Measurements from ENCODE around the gene IER3IP1.
"Not testable (repeated sequence)": the region's sequence is repeated elsewhere in the genome, so short reads cannot be mapped to it uniquely, and the experiment has no call there.

IER3IP1 gene

GRCh38 chr18:47175898-47176575, at the start of gene IER3IP1:
Gene IER3IP1 (minus strand): TSS chr18:47176364. CDS start chr18:47176277, 87 bp downstream.
- no peak for TF ChIP-seq CTCF (IDR thresholded peaks at IDR 0.05; ENCODE audit: low read depth, low read length)
- in situ Hi-C loops (cut with HindIII; ENCODE audit: low sequenced_read_pairs) = no loop called here
- H3K4me3 ChIP-seq (ENCODE audit: low read depth, low read length) = peak within 1 kb of the TSS; percentile 87
- DNase-seq (ENCODE audit: low read depth, low spot score) = peak; percentile 95

GRCh38 chr18:47215554-47216138, 39.5 kb upstream of the IER3IP1 start:
- H3K4me3 ChIP-seq (ENCODE audit: low read depth, low read length) = no peak overlapping the region
- TF ChIP-seq CTCF (IDR thresholded peaks at IDR 0.05; ENCODE audit: low read depth, low read length) = peak; percentile 63
- in situ Hi-C loops (cut with HindIII; ENCODE audit: low sequenced_read_pairs) = no loop called here
- DNase-seq (ENCODE audit: low read depth, low spot score) = peak; percentile 52

GRCh38 chr18:47209171-47209570, 33.0 kb upstream of the IER3IP1 start:
- H3K4me3 ChIP-seq (ENCODE audit: low read depth, low read length) = no peak overlapping the region
- no peak for DNase-seq (ENCODE audit: low read depth, low spot score)
- TF ChIP-seq CTCF (IDR thresholded peaks at IDR 0.05; ENCODE audit: low read depth, low read length) = no peak
- in situ Hi-C loops (cut with HindIII; ENCODE audit: low sequenced_read_pairs) = no loop called here

GRCh38 chr18:47206945-47207637, 30.9 kb upstream of the IER3IP1 start:
- DNase-seq (ENCODE audit: low read depth, low spot score) = peak; percentile 0
- H3K4me3 ChIP-seq (ENCODE audit: low read depth, low read length) = no peak overlapping the region
- in situ Hi-C loops (cut with HindIII; ENCODE audit: low sequenced_read_pairs) = no loop called here
- TF ChIP-seq CTCF (IDR thresholded peaks at IDR 0.05; ENCODE audit: low read depth, low read length) = no peak

DNA sequence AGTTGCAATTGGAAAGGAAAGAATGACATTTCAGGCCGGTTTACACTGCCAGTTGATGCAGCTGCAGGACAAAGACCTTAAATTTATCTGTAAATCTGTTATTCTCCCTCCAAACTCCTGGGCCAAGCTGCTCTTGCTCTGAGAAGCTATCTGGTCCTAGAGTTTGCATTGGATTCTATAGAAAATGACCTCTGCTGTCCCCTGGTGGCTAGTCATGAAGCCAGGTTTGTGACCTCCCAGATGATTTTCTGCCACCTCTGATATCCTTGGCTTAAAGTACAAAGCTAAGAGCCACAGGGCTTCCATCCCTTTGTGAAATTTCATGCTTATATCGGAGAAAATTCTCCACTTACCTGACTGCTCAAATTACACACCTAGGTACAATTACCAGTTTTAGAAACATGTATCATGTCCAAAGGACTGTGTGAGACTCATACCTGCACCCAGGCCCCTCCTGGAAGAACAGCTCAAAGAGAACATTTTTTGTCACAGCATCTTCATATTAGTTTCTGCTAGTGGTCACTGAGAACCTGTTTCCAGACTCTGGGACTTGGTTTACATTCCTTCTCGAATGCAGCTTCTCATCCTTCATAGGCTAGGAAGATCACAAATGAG, 28.9 kb upstream of the IER3IP1 start:
- peak; percentile 87 for TF ChIP-seq CTCF (IDR thresholded peaks at IDR 0.05; ENCODE audit: low read depth, low read length)
- in situ Hi-C loops (cut with HindIII; ENCODE audit: low sequenced_read_pairs) = no loop called here

DNA sequence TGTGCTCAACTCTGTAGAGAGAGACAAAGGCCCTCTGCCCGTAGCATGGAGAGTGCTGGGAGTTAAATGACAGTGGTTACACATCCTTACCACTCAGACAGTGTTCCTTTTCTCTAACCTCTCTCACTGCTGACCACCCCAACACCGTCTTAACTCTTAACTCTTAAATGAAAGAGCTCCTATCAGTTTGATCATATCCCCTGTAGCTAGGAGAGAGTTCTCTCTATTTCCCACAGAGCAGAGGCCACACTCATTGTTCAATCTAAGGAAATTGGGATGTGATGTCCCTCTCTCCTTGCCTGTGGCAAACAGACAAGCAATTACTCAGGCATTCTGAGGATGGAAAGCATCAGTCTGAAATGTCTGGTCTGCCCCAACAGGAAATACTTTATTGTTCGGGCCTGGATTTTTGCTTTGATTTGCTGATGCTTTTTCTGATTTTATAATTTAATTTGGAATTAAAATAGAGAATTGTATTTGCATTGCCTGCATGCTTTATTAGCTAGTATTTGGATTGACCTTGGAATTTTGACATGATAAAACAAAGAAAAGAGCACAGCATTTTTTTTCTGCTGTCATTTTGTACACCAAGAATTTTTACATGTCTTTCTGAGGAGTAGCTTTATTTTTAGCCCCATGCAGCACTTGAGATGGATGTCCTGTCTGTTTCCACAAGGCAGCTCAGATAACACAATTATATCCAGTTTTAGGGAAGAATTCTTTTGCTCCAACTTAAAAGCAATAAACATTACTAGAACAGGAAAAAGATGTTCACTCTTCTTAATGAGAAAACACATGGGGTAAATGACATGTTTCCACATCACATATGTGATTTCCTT, 27.7 kb upstream of the IER3IP1 start:
- in situ Hi-C loops (cut with HindIII; ENCODE audit: low sequenced_read_pairs) = no loop called here
- no peak for DNase-seq (ENCODE audit: low read depth, low spot score)
- TF ChIP-seq CTCF (IDR thresholded peaks at IDR 0.05; ENCODE audit: low read depth, low read length) = no peak
- H3K4me3 ChIP-seq (ENCODE audit: low read depth, low read length) = no peak overlapping the region

More for the DNA sequence above, 28.9 kb upstream of the IER3IP1 start:
- H3K4me3 ChIP-seq (ENCODE audit: low read depth, low read length) = no peak overlapping the region
- peak; percentile 30 for DNase-seq (ENCODE audit: low read depth, low spot score)

- H3K4me3 ChIP-seq (ENCODE audit: low read depth, low read length); DNase-seq (ENCODE audit: low read depth, low spot score); in situ Hi-C loops (cut with HindIII; ENCODE audit: low sequenced_read_pairs): not testable (repeated sequence)
Observed at GRCh38 chr18:47195961-47196360, 19.8 kb upstream of the IER3IP1 start.
